ENCODE results near the gene LRRC37B.
"Not testable (repeated sequence)": the region's sequence is repeated elsewhere in the genome, so short reads cannot be mapped to it uniquely, and the experiment has no call there.

DNA sequence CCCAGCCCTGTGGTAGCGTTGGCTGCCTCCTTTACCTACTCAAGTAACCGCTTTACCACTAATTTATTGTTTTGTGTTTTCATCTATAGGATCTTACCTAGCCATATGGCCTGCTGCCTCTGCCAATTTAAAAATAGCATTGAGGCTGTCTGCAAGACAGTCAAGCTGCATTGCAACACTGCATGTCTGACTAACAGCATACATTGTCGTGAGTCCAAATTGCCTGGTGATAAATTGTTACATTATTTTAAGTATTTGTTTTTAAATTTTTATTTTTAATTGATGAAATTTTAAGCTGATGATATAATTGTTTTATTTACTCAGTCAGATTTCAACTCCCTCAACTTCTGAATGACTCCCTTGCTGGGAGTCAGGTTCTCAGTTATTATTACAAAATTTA lies 38.4 kb downstream of the LRRC37B start:
- TF ChIP-seq CTCF (IDR thresholded peaks at IDR 0.05 in 4 of 5, conservative IDR thresholded peaks at IDR 0.05 in 1 of 5); POLR2A (IDR thresholded peaks at IDR 0.05): not testable (repeated sequence)
